Mesothelial cell of epicardium (in vitro differentiated cells): ENCODE results near the gene PYGM. TPM values are rescaled to one million over a fixed set of nuclear protein-coding genes. Genes with fewer than 3 reads are reported as not detected.

Experiments
- DNase-seq, 2 experiments: peaks; one replicate each; pipeline ENCODE4 v3.0.0; 2021; ENCODE audit warnings: low spot score in 2 of 2; ENCODE audit not compliant: unreplicated experiment in 2 of 2
- H3K27ac Mint-ChIP-seq: 2 replicates; pipeline ENCODE4 v1.8.0; 2021; ENCODE audit warnings: mixed read lengths
- H3K27me3 Mint-ChIP-seq: 2 replicates; pipeline ENCODE4 v1.8.0; 2021; ENCODE audit warnings: low read depth, mixed read lengths
- H3K36me3 Mint-ChIP-seq: 2 replicates; pipeline ENCODE4 v1.8.0; 2021; ENCODE audit warnings: mixed read lengths
- H3K4me1 Mint-ChIP-seq: 2 replicates; pipeline ENCODE4 v1.8.0; 2021; ENCODE audit warnings: mixed read lengths
- H3K4me3 Mint-ChIP-seq: 2 replicates; pipeline ENCODE4 v1.8.0; 2021; ENCODE audit warnings: mild to moderate bottlenecking, moderate library complexity, mixed read lengths
- H3K9me3 Mint-ChIP-seq: 2 replicates; pipeline ENCODE4 v1.8.0; 2021; ENCODE audit warnings: mixed read lengths
- CTCF ChIP-seq: fragments of 200-600 bp; sonication (generic); IDR thresholded peaks from one replicate; pipeline ENCODE4 v1.5.0; 2021; ENCODE audit warnings: antibody characterized with exemption; ENCODE audit not compliant: unreplicated experiment
- total RNA-seq: library from RNA; stranded (reverse); gene quantifications from 3 replicates; pipeline ENCODE4 v1.2.1, GENCODE V29; 2021

The PYGM gene
- total RNA-seq, 1 donor from 2014 or later, result 7.6 TPM

GRCh38 chr11:64745189-64745520 lies 14.6 kb downstream of the PYGM start:
- no peaks in the 10 kb centered on the region for H3K9me3 Mint-ChIP-seq
- no peak for TF ChIP-seq CTCF
- no peak for DNase-seq
- H3K36me3 Mint-ChIP-seq, result no peaks in the 10 kb centered on the region
- peak overlapping the region; percentile 70 for H3K4me3 Mint-ChIP-seq
- peaks cover 21% of the 10 kb centered on the region for H3K4me1 Mint-ChIP-seq
- peaks cover 55% of the 10 kb centered on the region for H3K27me3 Mint-ChIP-seq
- H3K27ac Mint-ChIP-seq, result no peak overlapping the region

DNA sequence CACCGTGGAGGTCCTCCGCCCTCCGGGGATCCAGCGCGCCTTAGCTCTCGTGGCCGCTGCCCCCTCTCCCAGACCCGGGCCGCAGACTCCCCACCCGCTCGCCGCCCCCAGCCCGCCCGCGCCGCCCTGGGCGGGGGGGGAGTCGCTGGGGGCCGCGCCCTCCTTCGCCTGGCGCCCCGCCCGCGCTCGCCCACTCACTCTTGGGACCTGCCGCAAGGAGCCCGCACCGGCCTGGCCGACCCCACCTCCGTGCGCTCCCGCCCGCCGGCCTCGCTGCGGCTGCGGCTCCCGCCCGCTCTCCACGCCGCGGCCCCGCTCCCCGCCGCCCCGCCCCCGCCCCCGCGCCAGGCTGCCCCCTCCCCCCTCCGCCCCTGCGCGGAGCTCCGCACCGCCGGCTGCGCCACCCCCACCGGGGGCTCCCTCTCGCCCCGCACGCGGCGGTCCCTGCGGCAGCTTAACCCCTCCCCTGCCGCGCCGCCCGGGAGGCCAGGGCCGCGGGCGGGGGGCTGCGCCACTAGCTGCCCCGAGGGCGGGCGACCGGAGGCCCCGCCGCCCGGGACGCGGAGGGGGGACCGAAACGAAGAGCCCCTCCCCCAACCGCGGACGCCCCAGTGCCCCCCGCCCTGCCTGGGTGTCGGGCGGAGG lies 15.1 kb downstream of the PYGM start:
- TF ChIP-seq CTCF, result no peak
- Mint-ChIP-seq H3K4me1 (peaks cover 21% of the 10 kb centered on the region), H3K9me3 (no peaks in the 10 kb centered on the region), H3K27ac (no peak overlapping the region), H3K36me3 (no peaks in the 10 kb centered on the region), H3K27me3 (peaks cover 60% of the 10 kb centered on the region), H3K4me3 (peak overlapping the region; percentile 70)
- DNase-seq, result no peak

DNA sequence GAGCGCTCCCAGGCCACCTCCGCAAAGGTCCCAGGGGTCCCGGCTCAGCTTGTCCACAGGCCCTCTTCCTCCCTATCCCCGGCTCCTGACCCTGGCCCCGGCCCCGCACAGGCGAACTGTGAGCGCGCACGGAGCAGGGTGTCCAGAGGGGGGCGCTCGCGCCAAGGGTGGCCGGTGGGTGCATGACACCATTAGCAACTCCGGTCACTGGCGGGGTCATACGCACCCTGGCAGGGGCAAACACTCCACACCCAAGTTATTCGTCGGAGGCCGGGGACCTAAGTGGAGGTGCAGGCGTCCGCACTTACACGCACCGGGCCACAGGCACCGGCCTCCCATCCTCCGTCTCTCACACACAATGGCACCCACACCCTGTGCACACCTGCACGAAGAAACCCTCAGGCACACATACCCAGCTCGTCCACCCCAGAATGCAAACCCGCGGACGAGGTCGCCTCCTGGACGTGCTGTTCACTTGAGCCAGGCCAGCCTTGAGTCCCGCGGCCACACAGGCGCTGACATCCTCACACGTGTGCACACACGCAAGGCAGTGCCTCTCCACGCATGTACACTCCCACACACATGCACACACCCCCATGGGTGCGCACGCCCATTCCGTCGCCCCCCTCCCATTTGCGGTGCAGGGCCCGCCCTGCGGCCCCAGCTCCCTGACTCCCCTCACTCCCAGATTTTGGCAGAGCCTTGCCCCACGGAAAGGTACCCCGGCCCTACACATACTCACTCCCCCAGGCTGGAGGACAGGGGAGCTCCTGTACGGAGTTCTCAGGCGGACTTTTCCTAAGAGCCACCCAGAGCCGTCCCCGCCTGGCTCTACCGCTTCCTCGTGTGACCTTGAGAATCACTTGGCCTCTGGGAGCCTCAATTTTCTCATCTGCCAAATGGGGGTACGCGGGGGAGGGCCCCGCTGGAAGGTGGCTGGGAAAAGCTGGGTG lies 15.9 kb downstream of the PYGM start, which contains the start of gene RASGRP2:
RASGRP2 (minus strand) TSS at position 552 of the 953 bp plus-strand sequence. CDS start 1,276 bp downstream, outside the sequence.
- TF ChIP-seq CTCF, result no peak
- Mint-ChIP-seq H3K36me3 (no peaks in the 10 kb centered on the region), H3K4me1 (peaks cover 21% of the 10 kb centered on the region), H3K27me3 (peaks cover 68% of the 10 kb centered on the region), H3K27ac (no peak within 1 kb of the TSS), H3K9me3 (no peaks in the 10 kb centered on the region), H3K4me3 (peak within 1 kb of the TSS; percentile 62)
- no peak for DNase-seq

- peaks cover 17% of the 10 kb centered on the region for H3K4me1 Mint-ChIP-seq
- H3K27ac Mint-ChIP-seq, result no peak overlapping the region
- DNase-seq, result peak in 1 of 2 experiments; percentile 70
- peak; percentile 89 for TF ChIP-seq CTCF
- H3K4me3 Mint-ChIP-seq, result no peak overlapping the region
- peaks cover 68% of the 10 kb centered on the region for H3K27me3 Mint-ChIP-seq
- H3K36me3 Mint-ChIP-seq, result no peaks in the 10 kb centered on the region
- H3K9me3 Mint-ChIP-seq, result no peaks in the 10 kb centered on the region
These were observed 16.7 kb downstream of the PYGM start for GRCh38 chr11:64742889-64743590.

DNA sequence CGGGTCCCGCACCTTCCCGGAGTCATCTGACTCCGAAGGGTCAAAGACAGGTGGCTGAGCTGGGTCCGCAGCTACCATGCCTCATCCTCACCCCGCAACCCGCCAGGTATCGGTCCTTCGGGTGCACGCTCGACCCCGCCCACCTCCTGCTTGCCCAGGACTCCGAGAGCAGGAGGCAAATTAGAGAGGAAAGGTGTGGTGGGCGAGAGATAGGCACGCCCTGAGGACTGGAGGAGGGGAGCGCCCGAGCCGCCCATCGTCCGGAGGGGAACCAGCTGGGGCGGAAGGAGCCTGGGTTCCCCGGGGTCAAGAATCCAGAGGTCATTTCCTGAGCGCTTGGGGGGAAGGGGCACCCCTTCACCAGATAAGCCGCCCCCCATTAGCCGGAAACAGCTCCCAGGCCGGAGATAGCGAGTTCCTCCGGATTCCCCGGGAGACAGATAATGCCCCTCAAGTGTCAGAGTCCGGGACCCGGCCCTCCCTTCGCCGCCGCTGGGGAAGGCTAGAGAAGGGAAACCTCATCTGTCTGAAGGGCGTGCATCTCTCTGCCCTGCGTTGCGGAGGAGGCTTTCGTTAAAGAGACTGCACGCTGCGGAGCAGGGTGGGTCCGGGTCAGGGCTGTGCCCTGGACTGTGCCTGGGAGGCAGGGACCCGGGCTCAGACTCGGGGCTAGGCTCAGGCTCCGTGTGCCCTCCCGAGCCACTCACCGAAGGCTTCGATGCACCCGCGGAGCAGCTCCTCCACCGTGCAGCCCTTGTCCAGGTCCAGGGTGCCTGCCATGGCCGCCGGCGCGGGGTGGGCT lies 17.5 kb downstream of the PYGM start:
- TF ChIP-seq CTCF, result no peak
- H3K27ac Mint-ChIP-seq, result no peak overlapping the region

More for the DNA sequence above, 17.5 kb downstream of the PYGM start:
- H3K9me3 Mint-ChIP-seq, result no peaks in the 10 kb centered on the region
- no peak for DNase-seq
- no peaks in the 10 kb centered on the region for H3K36me3 Mint-ChIP-seq
- peak overlapping the region; percentile 31 for H3K4me3 Mint-ChIP-seq
- peaks cover 73% of the 10 kb centered on the region for H3K27me3 Mint-ChIP-seq
- H3K4me1 Mint-ChIP-seq, result peaks cover 16% of the 10 kb centered on the region
